GM12873 (cell line): ENCODE measurements around the gene PCYOX1L.

Experiments
- CTCF ChIP-seq: IDR thresholded peaks from 2 replicates; pipeline ENCODE4 v1.5.1; 2012; ENCODE audit warnings: low read depth, mild to moderate bottlenecking, moderate library complexity, low read length, control low read depth; ENCODE audit not compliant: insufficient read depth; ENCODE audit errors: missing control alignments

The PCYOX1L gene

GRCh38 chr5:149357370-149358293 lies at the start of gene PCYOX1L:
Gene PCYOX1L (plus strand): TSS chr5:149358046. CDS start chr5:149358069, 23 bp downstream.
- no peak for TF ChIP-seq CTCF

DNA sequence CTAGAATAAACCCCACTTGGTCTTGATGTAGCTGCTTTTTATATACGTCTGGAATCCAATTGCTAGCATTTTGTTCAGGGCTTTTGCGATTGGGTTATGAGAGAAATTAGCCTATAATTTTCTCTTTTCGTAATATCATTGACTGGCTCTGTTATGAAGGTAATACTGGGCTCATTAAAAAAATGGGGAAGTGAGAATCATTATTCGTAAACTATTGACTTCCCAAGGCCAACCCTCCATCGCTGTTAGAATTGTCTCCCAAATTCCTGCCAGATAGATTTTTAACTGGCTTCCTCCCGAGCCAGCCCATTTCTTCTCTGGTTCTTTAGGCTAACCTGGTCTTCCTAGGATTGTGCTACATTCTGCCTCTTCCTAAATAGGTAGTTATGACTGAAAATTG lies 48.5 kb upstream of the PCYOX1L start:
- TF ChIP-seq CTCF, result no peak

- TF ChIP-seq CTCF, result no peak
These were observed 47.4 kb upstream of the PCYOX1L start for GRCh38 chr5:149310488-149310887.

GRCh38 chr5:149310947-149311658 lies 46.7 kb upstream of the PCYOX1L start:
- no peak for TF ChIP-seq CTCF

GRCh38 chr5:149313151-149313841 lies 44.5 kb upstream of the PCYOX1L start:
- TF ChIP-seq CTCF, result no peak

- no peak for TF ChIP-seq CTCF
These were observed 43.2 kb upstream of the PCYOX1L start for GRCh38 chr5:149314571-149315111.

- no peak for TF ChIP-seq CTCF
These were observed 42.1 kb upstream of the PCYOX1L start for GRCh38 chr5:149315753-149316152.
